Fibroblast of lung (primary cell): ENCODE results near the gene TP53BP1. TPM values are rescaled to one million over a fixed set of nuclear protein-coding genes. Genes with fewer than 3 reads are reported as not detected.
A peak's percentile ranks its signal among the peaks of the same experiment; 100 is the strongest.

Experiments
- DNase-seq, 2 donors: peaks; one replicate each; pipeline versions ENCODE4 v3.0.0 to v3.0.0-alpha.2; 2010; ENCODE audit warnings: low read depth in 2 of 2
- H2AFZ ChIP-seq: 2 replicates; pipeline ENCODE4 v1.5.1; 2012; ENCODE audit warnings: low read length, control low read depth, inconsistent platforms
- H3K27ac ChIP-seq: 2 replicates; pipeline ENCODE4 v1.5.1; 2011; ENCODE audit warnings: low read length, control low read depth; ENCODE audit not compliant: insufficient read depth
- H3K27me3 ChIP-seq: 2 replicates; pipeline ENCODE4 v1.5.1; 2011; ENCODE audit warnings: mild to moderate bottlenecking, low read length; ENCODE audit not compliant: control insufficient read depth, insufficient read depth
- H3K36me3 ChIP-seq: 2 replicates; pipeline ENCODE4 v1.5.1; 2011; ENCODE audit warnings: low read length; ENCODE audit not compliant: control insufficient read depth, insufficient read depth
- H3K4me1 ChIP-seq: 2 replicates; pipeline ENCODE4 v1.5.1; 2011; ENCODE audit warnings: low read length; ENCODE audit not compliant: control insufficient read depth, insufficient read depth; ENCODE audit errors: extremely low read depth
- H3K4me2 ChIP-seq: 2 replicates; pipeline ENCODE4 v1.5.1; 2011; ENCODE audit warnings: low read length, control low read depth; ENCODE audit not compliant: insufficient read depth; ENCODE audit errors: extremely low read depth
- H3K4me3 ChIP-seq, 4 experiments: fragments of 200-600 bp in 1 of 4; sonication (generic) in 1 of 4; replicated peaks in 1 of 4; 2 replicates each; pipeline ENCODE4 v1.5.1; 2011 to 2016; ENCODE audit warnings: low read length in 4 of 4, low read depth in 3 of 4, mild to moderate bottlenecking in 3 of 4, control low read depth in 2 of 4, inconsistent platforms in 1 of 4, mixed read lengths in 1 of 4; ENCODE audit not compliant: insufficient read depth in 1 of 4; ENCODE audit errors: control extremely low read depth in 1 of 4
- H3K79me2 ChIP-seq: 2 replicates; pipeline ENCODE4 v1.5.1; 2012; ENCODE audit warnings: mild to moderate bottlenecking, low read length, inconsistent platforms; ENCODE audit not compliant: control insufficient read depth, insufficient read depth
- H3K9ac ChIP-seq: 2 replicates; pipeline ENCODE4 v1.5.1; 2011; ENCODE audit warnings: mild to moderate bottlenecking, low read length, control low read depth; ENCODE audit not compliant: insufficient read depth
- H3K9me3 ChIP-seq: 2 replicates; pipeline ENCODE4 v1.5.1; 2012; ENCODE audit warnings: low read depth, low read length; ENCODE audit not compliant: control insufficient read depth, insufficient read depth
- H4K20me1 ChIP-seq: 2 replicates; pipeline ENCODE4 v1.5.1; 2011; ENCODE audit warnings: low read length; ENCODE audit not compliant: control insufficient read depth, insufficient read depth; ENCODE audit errors: extremely low read depth
- CTCF ChIP-seq, 2 donors: IDR thresholded peaks in 1 of 2; conservative IDR thresholded peaks in 1 of 2; 1 replicate in 1 of 2; 2 replicates in 1 of 2; pipeline ENCODE4 v1.5.1; 2011 to 2012; ENCODE audit warnings: low read length in 2 of 2, control low read depth in 1 of 2, inconsistent platforms in 1 of 2, low read depth in 1 of 2, mild to moderate bottlenecking in 1 of 2
- EZH2 ChIP-seq: IDR thresholded peaks from 2 replicates; pipeline ENCODE4 v1.5.1; 2012; ENCODE audit warnings: low read length, control low read depth, mild to moderate bottlenecking; ENCODE audit errors: missing control alignments
- polyA plus RNA-seq, 2 donors: library from polyadenylated mRNA; depleted of rRNA in 1 of 2; stranded (reverse) in 1 of 2; unstranded in 1 of 2; fragments of >200 nt; gene quantifications; 2 replicates each; pipeline ENCODE4 v1.2.1, GENCODE V29; 2011 to 2012; ENCODE audit warnings: missing spikeins in 1 of 2
- total RNA-seq: library from RNA; depleted of rRNA; stranded (reverse); fragments of >200 nt; gene quantifications from 2 replicates; pipeline ENCODE4 v1.2.1, GENCODE V29; 2014

Gene TP53BP1
- total and polyA plus RNA-seq, 2 donors (not counting 1 experiment from before 2014, with no cell fraction given), result 38.8 to 132 TPM

- TF ChIP-seq CTCF (conservative IDR thresholded peaks at IDR 0.05 in 1 of 2, IDR thresholded peaks at IDR 0.05 in 1 of 2; ENCODE audit: low read depth in 1 of 2, low read length in 2 of 2), result no peak
- no peak for TF ChIP-seq EZH2
- Histone ChIP-seq H3K4me2 (no peak overlapping the region), H3K27me3 (no peaks in the 10 kb centered on the region), H3K79me2 (no peaks in the 10 kb centered on the region), H3K27ac (no peak overlapping the region), H3K9ac (no peak overlapping the region), H4K20me1 (no peaks in the 10 kb centered on the region), H2AFZ (no peak overlapping the region), H3K9me3 (no peaks in the 10 kb centered on the region), H3K36me3 (peaks cover 1% of the 10 kb centered on the region), H3K4me3 (no peak overlapping the region), H3K4me1 (peaks cover 10% of the 10 kb centered on the region)
- no peak for DNase-seq
These were observed 29.0 kb downstream of the TP53BP1 start for GRCh38 chr15:43463998-43464397.

GRCh38 chr15:43463507-43463906, 29.4 kb downstream of the TP53BP1 start:
- Histone ChIP-seq H3K4me2 (no peak overlapping the region), H3K27ac (no peak overlapping the region), H3K36me3 (peaks cover 1% of the 10 kb centered on the region), H3K4me3 (no peak overlapping the region), H3K9me3 (no peaks in the 10 kb centered on the region), H3K79me2 (no peaks in the 10 kb centered on the region), H3K9ac (no peak overlapping the region), H3K27me3 (no peaks in the 10 kb centered on the region), H4K20me1 (no peaks in the 10 kb centered on the region), H3K4me1 (peaks cover 10% of the 10 kb centered on the region), H2AFZ (no peak overlapping the region)
- TF ChIP-seq EZH2 (no peak), CTCF (conservative IDR thresholded peaks at IDR 0.05 in 1 of 2, IDR thresholded peaks at IDR 0.05 in 1 of 2; ENCODE audit: low read depth in 1 of 2, low read length in 2 of 2) (no peak)
- DNase-seq, result peak; percentile 37 to 51

- Histone ChIP-seq H3K27ac (no peak overlapping the region), H4K20me1 (no peaks in the 10 kb centered on the region), H3K36me3 (peaks cover 5% of the 10 kb centered on the region), H3K4me2 (no peak overlapping the region), H3K4me3 (no peak overlapping the region), H3K9me3 (no peaks in the 10 kb centered on the region), H3K9ac (no peak overlapping the region), H2AFZ (no peak overlapping the region), H3K4me1 (no peaks in the 10 kb centered on the region), H3K79me2 (no peaks in the 10 kb centered on the region), H3K27me3 (no peaks in the 10 kb centered on the region)
- TF ChIP-seq CTCF (conservative IDR thresholded peaks at IDR 0.05 in 1 of 2, IDR thresholded peaks at IDR 0.05 in 1 of 2; ENCODE audit: low read depth in 1 of 2, low read length in 2 of 2), result no peak
- TF ChIP-seq EZH2, result no peak
- DNase-seq, result no peak
These were observed 43.0 kb downstream of the TP53BP1 start for GRCh38 chr15:43449981-43450380.
